HL-60 (cell line): ENCODE data around the gene CPAMD8.

Experiments used
- DNase-seq, 2 experiments: peaks; one replicate each; pipeline ENCODE4 v3.0.0-alpha.2; 2010 to 2020; ENCODE audit warnings: low read depth in 1 of 2, low spot score in 1 of 2
- H3K27ac ChIP-seq: fragments of 250-450 bp; sonication (Bioruptor Pico); replicated peaks from 2 replicates; pipeline ENCODE4 v1.5.1; 2020; ENCODE audit warnings: mild to moderate bottlenecking, moderate library complexity
- H3K27me3 ChIP-seq: fragments of 250-450 bp; sonication (Bioruptor Pico); 2 replicates; pipeline ENCODE4 v1.5.1; 2021; ENCODE audit warnings: mild to moderate bottlenecking, moderate library complexity; ENCODE audit not compliant: insufficient read depth, poor library complexity, severe bottlenecking
- H3K4me3 ChIP-seq: replicated peaks from 2 replicates; pipeline ENCODE4 v1.5.1; 2011; ENCODE audit warnings: mild to moderate bottlenecking, control low read depth, low read length; ENCODE audit not compliant: insufficient read depth
- GABPA ChIP-seq: IDR thresholded peaks from 2 replicates; pipeline ENCODE4 v1.6.1; 2012; ENCODE audit warnings: low read depth
- POLR2AphosphoS5 ChIP-seq: IDR thresholded peaks from 2 replicates; pipeline ENCODE4 v1.6.1; 2012; ENCODE audit warnings: low read depth
- SPI1 ChIP-seq: IDR thresholded peaks from 2 replicates; pipeline ENCODE4 v1.6.1; 2012; ENCODE audit warnings: low read depth, mild to moderate bottlenecking, borderline replicate concordance
- TF ChIP-seq, protein P1 (sequence below): IDR thresholded peaks from 2 replicates; pipeline ENCODE4 v1.6.1; 2012; ENCODE audit warnings: low read depth; ENCODE audit not compliant: insufficient replicate concordance
- TF ChIP-seq, protein P2 (sequence below): IDR thresholded peaks from one replicate; pipeline ENCODE4 v1.5.1; 2011; ENCODE audit warnings: low read length, control low read depth, inconsistent platforms; ENCODE audit not compliant: insufficient read depth

Gene CPAMD8

DNA sequence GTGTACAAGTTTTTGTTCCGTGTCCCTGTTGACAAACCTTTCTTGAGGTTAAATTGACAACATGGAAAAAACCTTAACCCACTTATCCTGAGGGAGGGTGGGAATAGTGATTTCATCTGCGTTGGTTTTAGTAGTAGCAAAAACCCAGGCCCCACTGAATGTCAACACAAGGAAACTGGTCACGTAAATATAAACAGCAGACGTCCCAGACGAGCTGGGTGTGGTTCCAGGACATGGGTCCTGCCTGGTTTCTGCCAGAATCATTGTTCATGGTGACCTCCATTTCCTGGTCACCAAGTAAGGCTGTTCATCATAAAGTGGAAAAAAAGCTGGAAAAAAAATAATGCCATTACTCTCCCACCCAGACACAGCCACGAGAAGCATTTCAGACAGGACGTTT lies 154.7 kb downstream of the CPAMD8 start:
- no peak overlapping the region for H3K27ac ChIP-seq
- H3K4me3 ChIP-seq = no peak overlapping the region
- no peaks in the 10 kb centered on the region for H3K27me3 ChIP-seq
- DNase-seq = no peak
- TF ChIP-seq, protein P1, sequence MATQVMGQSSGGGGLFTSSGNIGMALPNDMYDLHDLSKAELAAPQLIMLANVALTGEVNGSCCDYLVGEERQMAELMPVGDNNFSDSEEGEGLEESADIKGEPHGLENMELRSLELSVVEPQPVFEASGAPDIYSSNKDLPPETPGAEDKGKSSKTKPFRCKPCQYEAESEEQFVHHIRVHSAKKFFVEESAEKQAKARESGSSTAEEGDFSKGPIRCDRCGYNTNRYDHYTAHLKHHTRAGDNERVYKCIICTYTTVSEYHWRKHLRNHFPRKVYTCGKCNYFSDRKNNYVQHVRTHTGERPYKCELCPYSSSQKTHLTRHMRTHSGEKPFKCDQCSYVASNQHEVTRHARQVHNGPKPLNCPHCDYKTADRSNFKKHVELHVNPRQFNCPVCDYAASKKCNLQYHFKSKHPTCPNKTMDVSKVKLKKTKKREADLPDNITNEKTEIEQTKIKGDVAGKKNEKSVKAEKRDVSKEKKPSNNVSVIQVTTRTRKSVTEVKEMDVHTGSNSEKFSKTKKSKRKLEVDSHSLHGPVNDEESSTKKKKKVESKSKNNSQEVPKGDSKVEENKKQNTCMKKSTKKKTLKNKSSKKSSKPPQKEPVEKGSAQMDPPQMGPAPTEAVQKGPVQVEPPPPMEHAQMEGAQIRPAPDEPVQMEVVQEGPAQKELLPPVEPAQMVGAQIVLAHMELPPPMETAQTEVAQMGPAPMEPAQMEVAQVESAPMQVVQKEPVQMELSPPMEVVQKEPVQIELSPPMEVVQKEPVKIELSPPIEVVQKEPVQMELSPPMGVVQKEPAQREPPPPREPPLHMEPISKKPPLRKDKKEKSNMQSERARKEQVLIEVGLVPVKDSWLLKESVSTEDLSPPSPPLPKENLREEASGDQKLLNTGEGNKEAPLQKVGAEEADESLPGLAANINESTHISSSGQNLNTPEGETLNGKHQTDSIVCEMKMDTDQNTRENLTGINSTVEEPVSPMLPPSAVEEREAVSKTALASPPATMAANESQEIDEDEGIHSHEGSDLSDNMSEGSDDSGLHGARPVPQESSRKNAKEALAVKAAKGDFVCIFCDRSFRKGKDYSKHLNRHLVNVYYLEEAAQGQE = no peak
- TF ChIP-seq, protein P2, sequence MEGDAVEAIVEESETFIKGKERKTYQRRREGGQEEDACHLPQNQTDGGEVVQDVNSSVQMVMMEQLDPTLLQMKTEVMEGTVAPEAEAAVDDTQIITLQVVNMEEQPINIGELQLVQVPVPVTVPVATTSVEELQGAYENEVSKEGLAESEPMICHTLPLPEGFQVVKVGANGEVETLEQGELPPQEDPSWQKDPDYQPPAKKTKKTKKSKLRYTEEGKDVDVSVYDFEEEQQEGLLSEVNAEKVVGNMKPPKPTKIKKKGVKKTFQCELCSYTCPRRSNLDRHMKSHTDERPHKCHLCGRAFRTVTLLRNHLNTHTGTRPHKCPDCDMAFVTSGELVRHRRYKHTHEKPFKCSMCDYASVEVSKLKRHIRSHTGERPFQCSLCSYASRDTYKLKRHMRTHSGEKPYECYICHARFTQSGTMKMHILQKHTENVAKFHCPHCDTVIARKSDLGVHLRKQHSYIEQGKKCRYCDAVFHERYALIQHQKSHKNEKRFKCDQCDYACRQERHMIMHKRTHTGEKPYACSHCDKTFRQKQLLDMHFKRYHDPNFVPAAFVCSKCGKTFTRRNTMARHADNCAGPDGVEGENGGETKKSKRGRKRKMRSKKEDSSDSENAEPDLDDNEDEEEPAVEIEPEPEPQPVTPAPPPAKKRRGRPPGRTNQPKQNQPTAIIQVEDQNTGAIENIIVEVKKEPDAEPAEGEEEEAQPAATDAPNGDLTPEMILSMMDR = no peak
- TF ChIP-seq POLR2AphosphoS5 = no peak
- no peak for TF ChIP-seq GABPA
- no peak for TF ChIP-seq SPI1

DNA sequence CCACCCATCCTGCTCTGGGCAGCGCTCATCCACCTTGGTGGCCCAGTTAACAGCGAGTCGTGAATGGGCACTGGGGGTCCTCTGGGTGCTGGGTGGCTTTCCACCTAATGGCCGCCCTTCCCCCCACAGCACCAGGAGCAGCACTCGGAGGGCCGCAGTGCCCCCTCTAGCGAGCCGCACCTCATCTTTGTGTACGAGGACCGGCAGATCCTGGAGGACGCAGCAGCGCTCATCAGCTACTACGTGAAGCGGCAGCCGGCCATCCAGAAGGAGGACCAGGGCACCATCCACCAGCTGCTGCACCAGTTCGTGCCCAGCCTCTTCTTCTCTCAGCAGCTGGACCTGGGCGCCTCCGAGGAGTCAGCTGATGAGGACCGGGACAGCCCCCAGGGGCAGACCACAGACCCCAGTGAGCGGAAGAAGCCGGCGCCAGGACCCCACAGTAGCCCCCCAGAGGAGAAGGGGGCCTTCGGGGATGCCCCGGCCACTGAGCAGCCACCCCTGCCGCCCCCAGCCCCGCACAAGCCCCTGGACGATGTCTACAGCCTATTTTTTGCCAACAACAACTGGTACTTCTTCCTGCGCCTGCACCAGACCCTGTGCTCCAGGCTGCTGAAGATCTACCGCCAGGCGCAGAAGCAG lies 157.2 kb downstream of the CPAMD8 start:
- TF ChIP-seq, protein P1 = no peak
- TF ChIP-seq GABPA (no peak), POLR2AphosphoS5 (no peak), SPI1 (no peak)
- TF ChIP-seq, protein P2 = no peak
- no peak for DNase-seq
- Histone ChIP-seq H3K27me3 (no peaks in the 10 kb centered on the region), H3K4me3 (no peak overlapping the region), H3K27ac (no peak overlapping the region)

DNA sequence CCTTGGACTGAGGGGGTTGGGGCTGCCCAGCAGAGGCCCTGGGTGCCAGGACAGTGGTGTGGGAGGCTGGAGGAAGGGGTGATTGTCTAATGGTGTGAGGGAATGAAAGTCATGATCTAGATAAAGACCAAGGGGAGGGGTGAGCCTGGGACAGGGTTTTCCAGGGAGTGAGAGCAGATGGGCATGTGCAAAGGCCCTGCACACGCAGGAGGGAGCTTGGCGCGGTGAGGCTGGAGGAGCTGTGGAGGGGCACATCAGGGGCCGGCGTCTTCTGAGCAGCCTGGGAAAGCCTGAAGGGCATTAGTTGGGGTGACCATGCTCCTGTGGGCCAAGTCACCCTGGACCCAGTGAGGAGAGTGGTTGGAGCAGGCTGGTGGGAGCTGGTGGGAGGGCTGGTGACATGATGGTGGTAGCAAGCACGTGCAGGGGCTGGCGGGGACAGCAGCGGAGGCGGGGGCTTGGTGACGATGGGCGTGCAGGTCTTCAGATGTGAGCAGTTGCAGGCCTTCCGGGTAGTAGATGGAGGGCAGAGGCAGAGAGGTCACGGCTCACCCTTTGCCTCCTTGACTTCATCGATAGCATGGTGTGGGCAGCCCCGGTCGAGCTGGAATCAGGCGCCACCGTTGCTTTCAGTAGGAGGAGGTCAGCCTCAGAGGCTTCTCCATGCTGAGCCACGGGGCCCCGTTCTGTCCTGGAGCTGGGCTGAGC lies 158.0 kb downstream of the CPAMD8 start:
- DNase-seq = no peak
- no peak overlapping the region for H3K4me3 ChIP-seq
- H3K27me3 ChIP-seq = no peaks in the 10 kb centered on the region
- H3K27ac ChIP-seq = no peak overlapping the region
- TF ChIP-seq, protein P1 = no peak
- no peak for TF ChIP-seq GABPA
- TF ChIP-seq, protein P2 = no peak
- no peak for TF ChIP-seq SPI1
- no peak for TF ChIP-seq POLR2AphosphoS5
